ENCODE measurements around the gene HNRNPL.

DNA sequence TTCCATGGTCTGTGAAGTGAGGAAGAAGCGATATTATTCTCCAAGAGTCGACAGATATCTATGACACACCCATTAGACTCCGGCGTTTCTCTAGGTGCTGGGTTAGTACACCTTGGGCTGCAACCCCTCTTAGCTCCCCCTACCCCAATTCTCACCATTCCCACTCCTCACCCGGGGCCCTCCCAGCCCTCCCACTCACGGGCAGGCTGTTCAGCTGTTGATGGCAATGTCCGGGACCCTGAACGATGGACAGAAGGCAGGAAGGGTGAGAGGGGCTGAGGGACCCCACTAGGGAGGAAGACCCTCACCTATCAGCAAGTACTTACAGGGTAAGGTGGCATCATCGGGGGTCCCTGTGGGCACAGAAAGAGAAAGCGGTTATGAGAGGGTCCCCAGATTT lies 46.2 kb downstream of the HNRNPL start:
- TF ChIP-seq, protein P1, sequence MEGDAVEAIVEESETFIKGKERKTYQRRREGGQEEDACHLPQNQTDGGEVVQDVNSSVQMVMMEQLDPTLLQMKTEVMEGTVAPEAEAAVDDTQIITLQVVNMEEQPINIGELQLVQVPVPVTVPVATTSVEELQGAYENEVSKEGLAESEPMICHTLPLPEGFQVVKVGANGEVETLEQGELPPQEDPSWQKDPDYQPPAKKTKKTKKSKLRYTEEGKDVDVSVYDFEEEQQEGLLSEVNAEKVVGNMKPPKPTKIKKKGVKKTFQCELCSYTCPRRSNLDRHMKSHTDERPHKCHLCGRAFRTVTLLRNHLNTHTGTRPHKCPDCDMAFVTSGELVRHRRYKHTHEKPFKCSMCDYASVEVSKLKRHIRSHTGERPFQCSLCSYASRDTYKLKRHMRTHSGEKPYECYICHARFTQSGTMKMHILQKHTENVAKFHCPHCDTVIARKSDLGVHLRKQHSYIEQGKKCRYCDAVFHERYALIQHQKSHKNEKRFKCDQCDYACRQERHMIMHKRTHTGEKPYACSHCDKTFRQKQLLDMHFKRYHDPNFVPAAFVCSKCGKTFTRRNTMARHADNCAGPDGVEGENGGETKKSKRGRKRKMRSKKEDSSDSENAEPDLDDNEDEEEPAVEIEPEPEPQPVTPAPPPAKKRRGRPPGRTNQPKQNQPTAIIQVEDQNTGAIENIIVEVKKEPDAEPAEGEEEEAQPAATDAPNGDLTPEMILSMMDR (IDR thresholded peaks at IDR 0.05) = no peak
- no peak for TF ChIP-seq POLR2A (IDR thresholded peaks at IDR 0.05)
